NCI-H526 (cell line): ENCODE results near the gene MAD1L1.
"Not testable (repeated sequence)": the region's sequence is repeated elsewhere in the genome, so short reads cannot be mapped to it uniquely, and the experiment has no call there.

Experiments
- DNase-seq, 2 experiments: peaks; one replicate each; lab custom pipeline; 2025; lab: John Stamatoyannopoulos, UW

The MAD1L1 gene

DNA sequence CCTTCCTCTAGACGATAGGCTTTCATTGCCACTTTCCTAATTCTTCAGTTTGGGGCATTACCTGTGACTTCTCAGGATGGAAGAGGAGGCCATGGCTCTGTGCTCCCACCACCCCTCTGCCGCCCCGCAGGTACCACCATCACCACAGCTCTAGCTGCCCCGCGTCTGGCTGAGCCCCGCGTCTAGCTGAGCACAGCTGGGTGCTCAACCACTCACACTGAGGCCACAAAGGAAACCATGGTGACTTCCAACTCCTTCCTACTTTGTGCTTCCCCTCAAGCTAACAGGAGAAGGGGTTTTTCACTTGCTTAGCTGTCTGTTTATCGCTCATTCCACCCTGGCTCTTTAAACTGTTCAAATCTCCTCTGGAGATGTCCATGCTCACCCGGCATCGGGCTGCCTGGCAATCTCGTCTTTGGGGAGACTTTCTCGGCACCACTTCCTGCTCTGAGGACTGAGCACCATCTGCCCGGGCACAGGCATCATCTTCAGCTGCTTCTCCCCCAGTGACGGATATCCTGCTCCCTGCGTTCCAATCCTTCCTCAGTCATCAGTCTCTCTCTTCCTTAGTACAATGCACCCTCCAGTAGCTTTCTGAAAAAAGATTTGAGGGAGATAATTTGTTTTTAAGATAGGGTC lies 59.4 kb downstream of the MAD1L1 start:
- no peak for DNase-seq

DNA sequence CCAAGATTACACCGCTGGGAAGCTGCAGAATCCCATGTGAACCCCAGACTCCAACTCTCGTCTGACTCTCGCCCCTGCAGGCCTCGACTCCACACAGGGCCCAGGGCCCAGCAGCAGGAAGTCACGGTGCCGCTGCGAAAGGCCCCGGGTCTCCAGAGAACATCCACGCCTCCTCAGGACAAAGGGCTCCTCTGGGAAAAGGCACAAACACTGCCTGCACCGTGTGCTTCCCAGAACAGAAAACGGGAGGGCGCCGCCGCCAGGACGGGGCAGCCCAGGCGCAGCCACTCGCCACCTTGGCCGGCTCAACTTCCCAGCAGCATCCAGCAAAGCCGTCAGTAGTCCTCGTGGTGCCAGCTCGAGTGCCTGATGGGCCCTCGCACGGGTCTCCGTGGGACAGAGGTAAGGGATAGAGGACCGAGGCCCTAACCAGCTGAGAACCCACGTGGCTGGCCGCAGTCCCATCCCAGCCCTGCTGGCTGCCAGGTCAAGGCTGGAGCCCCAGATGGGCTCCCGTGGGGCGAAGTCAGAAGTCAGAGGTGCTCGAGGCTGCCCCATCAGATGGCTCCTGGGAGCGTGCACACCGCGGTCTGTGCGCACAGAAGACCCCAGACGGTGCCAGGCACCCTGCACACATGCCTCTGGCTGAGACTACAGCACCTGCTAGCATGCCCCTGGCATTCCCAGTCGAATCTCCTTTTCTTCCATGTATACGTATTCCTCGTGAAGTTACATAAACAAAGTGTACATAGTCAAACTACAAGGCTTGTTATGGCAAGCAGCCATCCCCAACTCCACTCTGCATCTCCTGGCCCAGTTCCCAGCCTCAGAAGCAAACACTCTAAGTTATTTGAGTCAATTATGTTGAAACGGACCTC lies 60.2 kb downstream of the MAD1L1 start:
- peak; percentile 85 to 89 for DNase-seq

DNA sequence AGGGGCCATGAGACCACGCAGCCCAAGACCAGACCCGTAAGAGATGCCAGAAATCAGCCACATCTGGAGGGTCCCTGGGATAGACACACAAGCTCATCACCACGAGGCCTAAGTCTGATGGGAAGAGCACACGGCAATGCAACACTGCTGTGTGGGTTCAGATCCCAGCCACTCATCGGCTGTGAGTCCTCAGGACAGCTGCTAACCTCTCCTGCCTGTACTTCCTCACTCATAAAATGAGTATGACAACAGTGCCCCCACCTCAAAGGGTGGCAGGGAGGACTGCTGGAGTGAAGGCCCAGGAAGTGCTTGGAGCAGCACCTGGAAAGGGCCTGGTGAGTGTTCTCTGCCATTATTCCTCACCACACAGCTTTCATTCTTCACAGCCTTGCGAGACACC lies 60.9 kb downstream of the MAD1L1 start:
- peak in 1 of 2 experiments; percentile 45 for DNase-seq

DNA sequence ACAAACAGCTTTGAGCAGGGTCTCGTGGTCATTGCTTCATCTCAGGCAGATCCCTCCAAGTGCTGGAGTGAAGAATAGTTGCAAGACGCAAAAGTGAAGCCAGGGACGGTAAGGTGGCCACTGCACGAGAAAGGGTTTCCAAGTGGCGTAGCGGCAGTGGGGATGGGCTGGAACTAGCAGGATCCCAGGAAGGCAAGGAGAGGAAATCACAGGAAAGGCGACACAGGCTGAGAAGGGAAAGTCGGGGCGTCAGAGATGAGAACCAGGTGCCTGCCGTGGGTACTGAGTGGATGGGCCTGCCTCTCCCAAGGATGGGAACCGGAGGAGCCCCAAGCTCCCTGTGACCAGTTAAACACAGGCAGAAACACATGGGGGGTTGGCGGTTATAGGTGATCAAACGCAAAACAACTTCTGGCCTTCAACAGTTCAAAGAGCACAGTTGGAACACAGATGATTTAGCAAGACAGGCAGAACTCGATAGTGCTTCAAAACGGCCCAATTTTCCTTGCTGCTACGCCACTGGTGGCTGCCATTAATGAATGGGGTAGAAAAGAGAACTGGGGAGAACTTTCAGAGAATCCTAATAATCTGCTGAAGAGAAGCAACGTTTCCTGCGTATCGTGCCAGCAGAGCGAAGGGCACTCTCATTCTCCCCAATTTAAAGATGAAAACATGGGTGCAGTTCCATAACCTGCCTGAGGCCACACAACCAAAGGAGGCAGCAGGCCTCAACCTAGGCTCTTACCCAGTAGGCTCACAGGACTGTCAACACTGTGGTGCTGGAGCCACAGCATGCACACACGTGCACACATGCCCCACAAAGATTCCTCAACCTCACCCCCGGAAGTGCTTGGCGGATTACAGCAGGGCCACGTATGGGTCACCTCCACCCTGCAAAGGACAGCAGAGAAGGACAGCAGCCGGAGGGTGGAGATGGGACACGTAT lies 61.9 kb downstream of the MAD1L1 start:
- DNase-seq: no peak

DNA sequence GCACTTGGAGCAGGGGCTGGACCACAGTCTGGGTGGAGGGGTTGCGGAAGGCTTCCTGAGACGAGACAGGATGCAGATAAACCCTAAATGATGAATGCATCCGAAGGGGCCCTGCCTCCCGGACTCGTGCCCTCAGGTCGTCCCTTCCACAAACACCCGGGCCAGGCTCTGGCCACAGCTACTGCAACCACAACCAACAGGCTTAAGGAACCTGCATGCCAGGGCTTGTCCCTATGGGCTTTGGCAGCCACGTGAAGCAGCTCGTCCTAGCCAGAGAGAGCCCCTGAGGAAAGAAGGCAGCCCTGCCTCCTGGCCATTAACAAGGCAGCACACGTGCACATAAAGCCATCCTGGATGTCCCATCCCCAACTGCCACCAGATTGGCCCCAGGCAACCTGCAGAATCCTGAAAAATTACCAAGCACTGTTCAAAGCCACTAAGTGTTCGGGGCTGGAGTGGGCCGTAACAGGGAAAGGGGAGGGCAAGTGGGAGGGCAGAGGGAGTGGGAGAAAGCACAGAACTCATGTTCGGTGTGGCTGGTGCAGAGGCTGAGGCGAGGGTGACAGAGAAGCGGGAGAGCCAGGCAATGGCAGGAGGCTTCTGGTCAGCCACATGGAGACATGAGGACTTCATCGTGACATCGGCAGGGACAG lies 62.7 kb downstream of the MAD1L1 start:
- DNase-seq: peak; percentile 62 to 81

GRCh38 chr7:2168615-2169311 lies 64.0 kb downstream of the MAD1L1 start:
- peak; percentile 57 to 77 for DNase-seq

DNA sequence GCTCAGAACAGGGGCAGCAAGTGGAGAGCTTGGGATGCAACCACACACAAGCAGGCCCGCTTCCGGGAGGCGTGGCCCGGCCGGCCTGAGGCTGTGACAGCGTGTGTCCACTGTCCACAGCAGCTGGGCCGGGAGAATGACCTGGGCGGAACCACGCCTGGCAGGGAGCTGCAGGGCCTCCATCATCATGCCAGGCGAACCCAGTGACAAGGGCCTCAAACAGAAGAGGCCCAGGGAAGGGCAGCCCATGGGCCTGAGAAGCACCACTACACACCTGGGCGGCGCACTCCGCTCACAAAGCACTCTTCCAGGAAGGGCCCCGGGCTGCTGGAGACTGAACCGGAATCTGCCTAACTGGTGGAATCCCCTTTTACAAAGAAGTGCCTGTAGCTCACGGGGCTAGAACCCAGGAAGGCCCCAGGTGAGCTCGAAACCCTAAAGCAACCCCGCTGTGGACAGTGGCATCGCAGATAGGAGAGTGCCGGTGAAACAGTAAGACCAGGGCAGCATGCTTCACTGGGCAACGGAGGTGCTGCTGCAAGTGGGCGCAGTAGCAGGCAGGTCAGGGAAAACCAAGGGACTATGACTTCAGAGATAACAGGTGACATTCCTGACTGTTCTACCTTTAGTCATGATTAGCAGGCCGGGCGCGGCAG lies 66.0 kb downstream of the MAD1L1 start:
- DNase-seq: no peak

DNA sequence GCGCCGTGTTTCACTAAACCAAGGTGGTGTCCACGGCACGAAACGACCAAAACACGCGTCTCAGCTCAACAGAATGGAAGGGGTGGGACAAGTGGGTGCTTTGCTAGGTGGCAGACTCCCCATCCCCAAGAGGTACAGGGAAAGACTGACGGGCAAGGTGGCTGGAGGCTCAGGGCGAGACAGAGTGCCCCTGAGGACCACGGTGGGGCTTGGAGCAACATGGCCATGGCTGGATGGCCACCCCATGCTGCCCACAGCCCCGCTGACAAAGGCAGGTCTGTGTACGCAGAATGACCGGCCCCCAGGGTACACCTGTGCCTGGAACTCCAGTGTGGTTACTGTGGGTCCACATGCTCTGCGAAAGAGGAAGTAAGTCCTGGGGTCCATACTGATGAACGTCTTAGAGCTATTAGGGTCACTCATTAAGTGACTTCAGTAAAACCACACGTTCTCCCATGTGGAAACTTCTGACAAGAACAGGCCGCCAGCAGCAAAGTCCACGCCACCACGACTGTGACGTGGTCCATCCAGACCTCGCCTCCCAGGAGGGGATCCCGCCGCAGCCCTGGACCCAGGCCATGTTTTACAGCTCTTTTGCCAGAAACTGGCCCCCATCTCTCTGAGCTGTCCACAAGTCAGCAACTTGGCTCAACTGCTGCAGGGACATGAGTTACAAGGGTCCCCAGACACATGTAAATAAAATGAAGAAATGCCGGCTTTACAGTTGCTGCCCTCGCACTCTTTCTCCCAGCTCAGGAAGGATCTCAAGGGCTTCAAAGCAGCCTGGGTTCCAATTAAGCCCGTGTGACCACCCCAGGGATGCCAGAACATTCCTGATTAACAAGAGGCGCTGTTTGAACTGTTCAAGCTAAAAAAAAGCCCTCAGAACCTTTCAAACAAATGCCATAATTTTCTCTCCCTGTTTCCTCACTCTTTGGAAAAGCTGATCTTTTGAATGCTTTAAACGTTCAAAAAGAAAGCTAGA lies 66.8 kb downstream of the MAD1L1 start:
- no peak for DNase-seq

GRCh38 chr7:2165239-2165609 lies 67.5 kb downstream of the MAD1L1 start:
- DNase-seq: no peak

- DNase-seq: no peak
Observed at GRCh38 chr7:2164646-2165045, 68.1 kb downstream of the MAD1L1 start.

GRCh38 chr7:2163600-2164555 lies 68.9 kb downstream of the MAD1L1 start:
- no peak for DNase-seq

DNA sequence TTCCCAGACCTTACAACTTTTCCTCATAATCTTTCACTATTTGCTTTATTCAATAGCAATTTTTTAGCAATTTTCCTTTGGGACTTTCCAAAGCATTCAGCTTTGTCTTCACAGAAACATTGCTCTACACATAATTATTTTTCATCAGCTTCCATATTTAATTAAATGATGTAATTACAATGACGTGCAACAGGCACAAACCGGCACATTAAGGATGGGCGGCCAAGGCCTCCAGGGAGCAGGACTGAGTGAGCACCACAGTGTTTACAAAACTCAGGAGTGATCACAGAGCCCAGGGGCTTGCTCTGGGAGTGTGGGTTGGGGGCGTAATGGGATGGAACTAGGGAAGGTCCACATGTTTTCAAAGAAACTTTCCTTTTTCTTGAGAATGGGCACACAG lies 69.8 kb downstream of the MAD1L1 start:
- DNase-seq: no peak

DNA sequence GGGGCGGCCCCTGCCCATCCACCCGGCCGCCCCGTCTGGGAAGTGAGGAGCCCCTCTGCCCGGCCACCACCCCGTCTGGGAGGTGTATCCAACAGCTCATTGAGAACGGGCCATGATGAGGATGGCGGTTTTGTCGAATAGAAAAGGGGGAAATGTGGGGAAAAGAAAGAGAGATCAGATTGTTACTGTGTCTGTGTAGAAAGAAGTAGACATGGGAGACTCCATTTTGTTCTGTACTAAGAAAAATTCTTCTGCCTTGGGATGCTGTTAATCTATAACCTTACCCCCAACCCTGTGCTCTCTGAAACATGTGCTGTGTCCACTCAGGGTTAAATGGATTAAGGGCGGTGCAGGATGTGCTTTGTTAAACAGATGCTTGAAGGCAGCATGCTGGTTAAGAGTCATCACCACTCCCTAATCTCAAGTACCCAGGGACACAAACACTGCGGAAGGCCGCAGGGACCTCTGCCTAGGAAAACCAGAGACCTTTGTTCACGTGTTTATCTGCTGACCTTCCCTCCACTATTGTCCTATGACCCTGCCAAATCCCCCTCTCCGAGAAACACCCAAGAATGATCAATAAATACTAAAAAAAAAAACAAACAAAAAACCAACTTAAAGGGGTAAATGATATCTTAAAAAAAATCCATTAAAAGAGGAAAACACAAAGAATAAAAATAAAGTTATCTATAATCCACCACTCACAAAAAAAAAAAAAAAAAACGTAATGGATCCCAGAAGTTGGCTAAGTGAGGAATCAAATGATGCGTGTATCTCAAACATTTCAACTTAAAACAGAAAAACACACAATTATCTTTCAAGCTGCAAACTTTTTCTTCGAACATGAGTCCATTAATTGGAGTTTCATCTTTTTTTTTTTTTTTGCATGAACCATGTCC lies 70.5 kb downstream of the MAD1L1 start:
- not testable (repeated sequence) for DNase-seq

GRCh38 chr7:2159176-2159520 lies 73.6 kb downstream of the MAD1L1 start:
- no peak for DNase-seq

DNA sequence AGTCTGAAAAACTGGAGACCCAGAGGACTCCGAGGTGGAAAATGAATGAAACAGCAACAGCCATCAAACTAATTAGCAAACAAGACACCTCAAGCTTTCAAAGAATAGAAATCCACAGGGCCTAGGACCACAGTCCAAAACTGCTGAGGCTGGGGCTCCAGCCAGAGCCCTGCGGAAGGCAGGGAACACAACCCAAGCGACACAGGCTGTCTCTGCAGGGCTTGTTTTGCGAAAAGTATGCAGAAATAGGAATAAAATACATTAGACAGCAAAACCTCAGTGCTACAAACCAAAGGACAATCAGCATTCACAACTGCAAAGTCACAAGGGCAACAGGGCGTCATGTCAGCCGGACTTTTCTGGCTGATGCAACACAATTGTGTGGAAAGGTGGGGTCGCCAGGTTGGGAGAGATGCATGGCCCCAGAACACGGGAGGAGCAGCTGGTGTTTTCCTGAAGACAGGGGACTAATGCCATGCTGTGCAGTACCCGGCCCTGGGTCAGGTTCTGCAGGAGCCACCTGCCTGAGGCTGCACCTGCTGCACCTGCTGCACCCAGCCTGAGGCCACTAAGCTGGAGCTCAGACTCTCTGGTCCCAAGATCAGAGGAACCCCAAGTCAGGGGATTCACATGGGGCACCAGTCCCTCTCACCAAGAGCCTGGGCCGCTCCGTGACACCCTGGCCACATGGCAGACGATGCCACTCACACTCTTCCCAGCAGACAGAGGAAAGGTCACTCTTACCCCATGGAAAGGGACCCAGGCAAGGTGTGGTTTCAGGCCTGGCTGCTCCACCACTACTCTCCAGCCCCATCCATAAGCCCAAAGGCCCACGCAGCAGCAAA lies 74.2 kb downstream of the MAD1L1 start:
- peak in 1 of 2 experiments; percentile 32 for DNase-seq
